ENCODE data around the gene GAS7.

GAS7 gene

DNA sequence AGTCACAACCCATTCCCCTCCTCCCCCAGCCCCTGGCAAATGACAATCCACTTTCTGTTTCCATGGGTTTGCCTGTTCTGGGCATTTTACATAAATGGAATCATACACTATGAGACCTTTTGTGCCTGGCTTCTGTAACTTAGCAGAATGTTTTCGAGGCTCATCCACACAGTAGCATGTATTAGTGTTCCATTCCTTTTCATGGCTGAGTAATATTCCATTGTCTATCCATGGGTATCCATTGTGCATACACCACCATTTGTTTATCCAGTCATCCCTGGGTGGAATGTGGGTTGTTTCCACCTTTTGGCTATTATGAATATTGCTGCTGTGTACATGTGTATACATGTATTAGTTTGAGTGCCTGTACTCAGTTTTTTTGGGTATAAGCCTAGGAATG lies 259.6 kb downstream of the GAS7 start:
- no peaks in the 10 kb centered on the region for H3K9me2 ChIP-seq (ENCODE audit: low read depth, low read length)
- no peaks in the 10 kb centered on the region for H3K79me2 ChIP-seq (ENCODE audit: insufficient read depth, low read length)
- H3K9me3 ChIP-seq (ENCODE audit: low read length), result no peaks in the 10 kb centered on the region
- H3K9ac ChIP-seq (ENCODE audit: low read length), result no peak overlapping the region
- no peak overlapping the region for H3K4me2 ChIP-seq (ENCODE audit: low read length)
- no peaks in the 10 kb centered on the region for H4K20me1 ChIP-seq (ENCODE audit: insufficient read depth, low read length)
- H2AFZ ChIP-seq (ENCODE audit: low read length), result no peak overlapping the region
- no peaks in the 10 kb centered on the region for H3F3A ChIP-seq (ENCODE audit: insufficient read depth, low read length)
- H3K27ac ChIP-seq (ENCODE audit: low read depth, low read length, poor library complexity, severe bottlenecking), result no peak overlapping the region
- H3K36me3 ChIP-seq (ENCODE audit: insufficient read depth, low read length), result no peaks in the 10 kb centered on the region
- H3K27me3 ChIP-seq (ENCODE audit: insufficient read depth, low read length), result no peaks in the 10 kb centered on the region
- no peaks in the 10 kb centered on the region for H3K4me1 ChIP-seq (ENCODE audit: insufficient read depth, low read length, severe bottlenecking)
- no peak overlapping the region for H3K4me3 ChIP-seq (ENCODE audit: low read depth, low read length, poor library complexity, severe bottlenecking)
- TF ChIP-seq, protein P1, sequence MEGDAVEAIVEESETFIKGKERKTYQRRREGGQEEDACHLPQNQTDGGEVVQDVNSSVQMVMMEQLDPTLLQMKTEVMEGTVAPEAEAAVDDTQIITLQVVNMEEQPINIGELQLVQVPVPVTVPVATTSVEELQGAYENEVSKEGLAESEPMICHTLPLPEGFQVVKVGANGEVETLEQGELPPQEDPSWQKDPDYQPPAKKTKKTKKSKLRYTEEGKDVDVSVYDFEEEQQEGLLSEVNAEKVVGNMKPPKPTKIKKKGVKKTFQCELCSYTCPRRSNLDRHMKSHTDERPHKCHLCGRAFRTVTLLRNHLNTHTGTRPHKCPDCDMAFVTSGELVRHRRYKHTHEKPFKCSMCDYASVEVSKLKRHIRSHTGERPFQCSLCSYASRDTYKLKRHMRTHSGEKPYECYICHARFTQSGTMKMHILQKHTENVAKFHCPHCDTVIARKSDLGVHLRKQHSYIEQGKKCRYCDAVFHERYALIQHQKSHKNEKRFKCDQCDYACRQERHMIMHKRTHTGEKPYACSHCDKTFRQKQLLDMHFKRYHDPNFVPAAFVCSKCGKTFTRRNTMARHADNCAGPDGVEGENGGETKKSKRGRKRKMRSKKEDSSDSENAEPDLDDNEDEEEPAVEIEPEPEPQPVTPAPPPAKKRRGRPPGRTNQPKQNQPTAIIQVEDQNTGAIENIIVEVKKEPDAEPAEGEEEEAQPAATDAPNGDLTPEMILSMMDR (IDR thresholded peaks at IDR 0.05; ENCODE audit: low read length), result no peak
- no peak for TF ChIP-seq EZH2 (IDR thresholded peaks at IDR 0.05; ENCODE audit: borderline replicate concordance, low read length)

DNA sequence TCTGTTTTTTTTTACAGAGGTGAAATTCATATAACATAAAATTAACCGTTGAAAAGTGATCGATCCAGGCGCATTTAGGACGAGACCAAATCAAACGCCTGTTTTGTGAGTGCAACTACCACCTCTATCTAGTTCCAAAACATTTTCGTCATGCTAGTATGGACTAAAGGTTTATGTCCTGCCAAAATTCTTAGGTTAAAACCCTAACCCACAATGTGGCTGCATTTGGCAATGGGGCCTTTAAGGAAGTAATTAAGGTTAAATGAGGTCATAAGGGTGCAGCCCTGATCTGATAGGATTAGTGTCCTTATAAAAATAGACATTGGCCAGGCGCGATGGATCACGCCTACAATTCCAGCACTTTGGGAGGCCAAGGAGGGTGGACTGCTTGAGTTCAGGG lies 260.5 kb downstream of the GAS7 start:
- no peak overlapping the region for H3K4me3 ChIP-seq (ENCODE audit: low read depth, low read length, poor library complexity, severe bottlenecking)
- TF ChIP-seq, protein P1 (IDR thresholded peaks at IDR 0.05; ENCODE audit: low read length), result no peak
- no peak for TF ChIP-seq EZH2 (IDR thresholded peaks at IDR 0.05; ENCODE audit: borderline replicate concordance, low read length)
- H3K27me3 ChIP-seq (ENCODE audit: insufficient read depth, low read length), result no peaks in the 10 kb centered on the region
- no peak overlapping the region for H2AFZ ChIP-seq (ENCODE audit: low read length)
- no peak overlapping the region for H3K4me2 ChIP-seq (ENCODE audit: low read length)
- no peaks in the 10 kb centered on the region for H3K4me1 ChIP-seq (ENCODE audit: insufficient read depth, low read length, severe bottlenecking)
- H3K9me3 ChIP-seq (ENCODE audit: low read length), result no peaks in the 10 kb centered on the region
- no peaks in the 10 kb centered on the region for H4K20me1 ChIP-seq (ENCODE audit: insufficient read depth, low read length)
- no peaks in the 10 kb centered on the region for H3K36me3 ChIP-seq (ENCODE audit: insufficient read depth, low read length)
- no peaks in the 10 kb centered on the region for H3K79me2 ChIP-seq (ENCODE audit: insufficient read depth, low read length)
- no peaks in the 10 kb centered on the region for H3K9me2 ChIP-seq (ENCODE audit: low read depth, low read length)
- H3K27ac ChIP-seq (ENCODE audit: low read depth, low read length, poor library complexity, severe bottlenecking), result no peak overlapping the region
- H3K9ac ChIP-seq (ENCODE audit: low read length), result no peak overlapping the region
- H3F3A ChIP-seq (ENCODE audit: insufficient read depth, low read length), result no peaks in the 10 kb centered on the region

DNA sequence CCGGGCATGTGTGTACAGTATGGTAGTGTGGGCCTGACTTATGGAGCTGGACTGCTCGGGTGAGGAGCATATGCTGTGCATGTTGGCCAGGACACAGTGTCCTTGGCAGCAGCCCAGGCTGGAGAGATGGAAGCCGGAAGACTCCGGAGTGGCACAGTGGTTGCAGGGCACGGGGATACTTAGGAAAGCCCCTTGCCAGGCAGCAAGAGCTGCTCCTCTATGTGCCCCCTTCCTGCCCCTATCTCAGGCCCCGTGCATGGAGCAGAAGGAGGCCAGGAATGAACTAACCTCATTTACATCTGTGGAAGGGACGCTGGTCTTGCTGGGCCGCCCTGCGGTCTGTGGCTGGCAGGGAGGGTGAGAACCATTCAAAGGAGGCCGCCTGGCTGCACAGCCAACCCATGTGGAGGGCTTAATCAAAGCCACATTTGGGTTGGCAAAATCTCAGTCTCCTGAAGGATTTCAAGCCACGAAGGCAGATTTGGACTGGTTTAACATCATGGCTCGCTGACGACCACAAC lies 261.1 kb downstream of the GAS7 start:
- Histone ChIP-seq H4K20me1 (ENCODE audit: insufficient read depth, low read length) (no peaks in the 10 kb centered on the region), H2AFZ (ENCODE audit: low read length) (no peak overlapping the region), H3K79me2 (ENCODE audit: insufficient read depth, low read length) (no peaks in the 10 kb centered on the region), H3K36me3 (ENCODE audit: insufficient read depth, low read length) (no peaks in the 10 kb centered on the region), H3K4me3 (ENCODE audit: low read depth, low read length, poor library complexity, severe bottlenecking) (no peak overlapping the region), H3K4me1 (ENCODE audit: insufficient read depth, low read length, severe bottlenecking) (no peaks in the 10 kb centered on the region), H3F3A (ENCODE audit: insufficient read depth, low read length) (no peaks in the 10 kb centered on the region), H3K9ac (ENCODE audit: low read length) (no peak overlapping the region), H3K4me2 (ENCODE audit: low read length) (no peak overlapping the region), H3K9me2 (ENCODE audit: low read depth, low read length) (no peaks in the 10 kb centered on the region), H3K27ac (ENCODE audit: low read depth, low read length, poor library complexity, severe bottlenecking) (no peak overlapping the region), H3K9me3 (ENCODE audit: low read length) (no peaks in the 10 kb centered on the region), H3K27me3 (ENCODE audit: insufficient read depth, low read length) (no peaks in the 10 kb centered on the region)
- TF ChIP-seq, protein P1 (IDR thresholded peaks at IDR 0.05; ENCODE audit: low read length), result no peak
- TF ChIP-seq EZH2 (IDR thresholded peaks at IDR 0.05; ENCODE audit: borderline replicate concordance, low read length), result no peak
